Measurements from ENCODE around the gene SYT2. TPM values are rescaled to one million over a fixed set of nuclear protein-coding genes. Genes with fewer than 3 reads are reported as not detected.
"Not testable (repeated sequence)": the region's sequence is repeated elsewhere in the genome, so short reads cannot be mapped to it uniquely, and the experiment has no call there.

SYT2 gene
- total RNA-seq, 1 experiment from 2014 or later = not detected

- CTCF ChIA-PET; H3K36me3 Mint-ChIP-seq (ENCODE audit: insufficient read depth, unreplicated experiment); H3K4me3 Mint-ChIP-seq (ENCODE audit: low read depth, unreplicated experiment); DNase-seq; H3K9me3 Mint-ChIP-seq (ENCODE audit: low read depth, unreplicated experiment); BruUV-seq (replicated peaks); H3K27me3 Mint-ChIP-seq (ENCODE audit: unreplicated experiment); H3K27ac Mint-ChIP-seq (ENCODE audit: unreplicated experiment); intact Hi-C loops (cut with micrococcal nuclease; ENCODE audit: unreplicated experiment): not testable (repeated sequence)
- H3K4me1 Mint-ChIP-seq (ENCODE audit: low read depth, unreplicated experiment) = peaks cover 12% of the 10 kb centered on the region
Observed at GRCh38 chr1:202545647-202546303, 164.5 kb downstream of the SYT2 start.

GRCh38 chr1:202544766-202545449 lies 165.3 kb downstream of the SYT2 start:
- H3K27ac Mint-ChIP-seq (ENCODE audit: unreplicated experiment); CTCF ChIA-PET; H3K27me3 Mint-ChIP-seq (ENCODE audit: unreplicated experiment); DNase-seq; BruUV-seq (replicated peaks); H3K36me3 Mint-ChIP-seq (ENCODE audit: insufficient read depth, unreplicated experiment); H3K4me3 Mint-ChIP-seq (ENCODE audit: low read depth, unreplicated experiment); intact Hi-C loops (cut with micrococcal nuclease; ENCODE audit: unreplicated experiment); H3K9me3 Mint-ChIP-seq (ENCODE audit: low read depth, unreplicated experiment): not testable (repeated sequence)
- peaks cover 12% of the 10 kb centered on the region for H3K4me1 Mint-ChIP-seq (ENCODE audit: low read depth, unreplicated experiment)

GRCh38 chr1:202543537-202543936 lies 166.7 kb downstream of the SYT2 start:
- intact Hi-C loops (cut with micrococcal nuclease; ENCODE audit: unreplicated experiment); H3K27ac Mint-ChIP-seq (ENCODE audit: unreplicated experiment); H3K27me3 Mint-ChIP-seq (ENCODE audit: unreplicated experiment); DNase-seq; H3K4me3 Mint-ChIP-seq (ENCODE audit: low read depth, unreplicated experiment); H3K9me3 Mint-ChIP-seq (ENCODE audit: low read depth, unreplicated experiment); H3K36me3 Mint-ChIP-seq (ENCODE audit: insufficient read depth, unreplicated experiment); BruUV-seq (replicated peaks); CTCF ChIA-PET: not testable (repeated sequence)
- H3K4me1 Mint-ChIP-seq (ENCODE audit: low read depth, unreplicated experiment) = peaks cover 23% of the 10 kb centered on the region

- CTCF ChIA-PET; H3K9me3 Mint-ChIP-seq (ENCODE audit: low read depth, unreplicated experiment); BruUV-seq (replicated peaks); DNase-seq; intact Hi-C loops (cut with micrococcal nuclease; ENCODE audit: unreplicated experiment); H3K27ac Mint-ChIP-seq (ENCODE audit: unreplicated experiment); H3K4me3 Mint-ChIP-seq (ENCODE audit: low read depth, unreplicated experiment); H3K27me3 Mint-ChIP-seq (ENCODE audit: unreplicated experiment); H3K36me3 Mint-ChIP-seq (ENCODE audit: insufficient read depth, unreplicated experiment): not testable (repeated sequence)
- H3K4me1 Mint-ChIP-seq (ENCODE audit: low read depth, unreplicated experiment) = peaks cover 25% of the 10 kb centered on the region
Observed at GRCh38 chr1:202542415-202542814, 167.8 kb downstream of the SYT2 start.

GRCh38 chr1:202540858-202541257 lies 169.4 kb downstream of the SYT2 start:
- H3K4me3 Mint-ChIP-seq (ENCODE audit: low read depth, unreplicated experiment); H3K27me3 Mint-ChIP-seq (ENCODE audit: unreplicated experiment); H3K27ac Mint-ChIP-seq (ENCODE audit: unreplicated experiment): not testable (repeated sequence)

More at GRCh38 chr1:202540858-202541257, 169.4 kb downstream of the SYT2 start:
- BruUV-seq (replicated peaks); DNase-seq; H3K36me3 Mint-ChIP-seq (ENCODE audit: insufficient read depth, unreplicated experiment); CTCF ChIA-PET; intact Hi-C loops (cut with micrococcal nuclease; ENCODE audit: unreplicated experiment); H3K9me3 Mint-ChIP-seq (ENCODE audit: low read depth, unreplicated experiment): not testable (repeated sequence)
- peaks cover 13% of the 10 kb centered on the region for H3K4me1 Mint-ChIP-seq (ENCODE audit: low read depth, unreplicated experiment)

Other genes with a start within 250 kb of the SYT2 start
- 86.6 and 86.7 TPM in 2 replicates for gene KDM5B, start 98.0 kb upstream of the SYT2 start, total RNA-seq (2022)
- 1.3 and 2.8 TPM in 2 replicates for gene PCAT6, start 100.5 kb upstream of the SYT2 start, total RNA-seq (2022)
- 9.8 and 10.5 TPM in 2 replicates for gene RABIF, start 178.7 kb upstream of the SYT2 start, total RNA-seq (2022)
- gene KLHL12, start 216.8 kb upstream of the SYT2 start, total RNA-seq (2022) = 35.4 and 36.7 TPM in 2 replicates
- gene ADIPOR1, start 247.9 kb upstream of the SYT2 start, total RNA-seq (2022) = 102 and 104 TPM in 2 replicates

Measured in Calu3 (cell line).